Progenitor cell of endocrine pancreas (in vitro differentiated cells): ENCODE results near the gene MTFMT. TPM values are rescaled to one million over a fixed set of nuclear protein-coding genes. Genes with fewer than 3 reads are reported as not detected.

ENCODE experiments used
- DNase-seq: peaks from one replicate; pipeline ENCODE4 v3.0.0; 2021; ENCODE audit warnings: low spot score; ENCODE audit not compliant: unreplicated experiment
- H3K27ac Mint-ChIP-seq: 2 replicates; pipeline ENCODE4 v1.8.0; 2021; ENCODE audit warnings: mild to moderate bottlenecking, moderate library complexity, mixed read lengths
- H3K27me3 Mint-ChIP-seq: 2 replicates; pipeline ENCODE4 v1.8.0; 2021; ENCODE audit warnings: mixed read lengths
- H3K36me3 Mint-ChIP-seq: 2 replicates; pipeline ENCODE4 v1.8.0; 2022; ENCODE audit warnings: mixed read lengths; ENCODE audit not compliant: insufficient read depth
- H3K4me1 Mint-ChIP-seq: 2 replicates; pipeline ENCODE4 v1.8.0; 2021; ENCODE audit warnings: low read depth, mixed read lengths
- H3K4me3 Mint-ChIP-seq: 2 replicates; pipeline ENCODE4 v1.8.0; 2021; ENCODE audit warnings: low read depth, mild to moderate bottlenecking, moderate library complexity, mixed read lengths
- H3K9me3 Mint-ChIP-seq: 2 replicates; pipeline ENCODE4 v1.8.0; 2021; ENCODE audit warnings: low read depth, mixed read lengths
- total RNA-seq: library from RNA; stranded (reverse); gene quantifications from 2 replicates; pipeline ENCODE4 v1.2.1, GENCODE V29; 2021
- TF ChIP-seq, protein P1 (sequence below): fragments of 200-600 bp; sonication (generic); IDR thresholded peaks from one replicate; pipeline ENCODE4 v1.5.0; 2021; ENCODE audit warnings: antibody characterized with exemption, mild to moderate bottlenecking; ENCODE audit not compliant: unreplicated experiment

The MTFMT gene
- total RNA-seq, 1 donor from 2014 or later = 19.4 TPM

DNA sequence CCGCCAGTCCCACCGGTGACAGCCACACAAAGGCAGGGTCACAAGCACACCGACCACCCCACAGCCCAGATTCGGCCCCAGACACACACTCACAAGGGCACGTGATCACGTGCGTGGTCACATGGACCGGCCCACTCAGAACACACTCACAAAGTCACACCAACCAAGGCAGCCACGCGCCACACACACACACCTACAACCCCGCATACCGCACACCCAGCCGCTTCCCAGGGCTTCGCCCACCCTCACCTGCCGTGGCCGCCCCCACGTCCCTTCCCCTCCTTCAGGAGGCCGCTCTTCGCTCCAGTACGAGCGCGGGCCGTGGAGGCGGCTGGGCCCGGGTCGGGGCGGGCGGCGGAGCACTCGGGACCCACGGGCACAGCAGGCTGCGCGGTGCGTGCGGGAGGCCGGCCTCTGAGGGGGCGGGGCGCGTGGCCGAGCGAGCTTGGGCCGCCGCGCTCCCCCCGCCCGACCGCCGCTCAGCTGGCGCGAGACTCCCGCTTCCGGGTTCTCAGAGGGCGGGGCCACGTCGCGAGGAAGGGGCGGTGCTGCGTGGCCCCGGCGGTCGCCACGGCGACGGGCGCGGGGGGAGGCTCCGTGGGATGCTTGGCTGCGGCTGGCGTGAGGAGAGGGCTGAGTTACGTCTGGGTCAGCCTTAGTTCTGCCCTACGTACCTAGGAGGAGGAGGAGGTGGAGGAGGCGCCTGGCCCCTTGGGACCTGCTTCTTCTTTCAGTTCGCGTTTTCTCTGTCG lies 39.8 kb downstream of the MTFMT start, which contains the start of gene SPG21:
Gene SPG21, minus strand, starts transcription at position 499 of the 752 bp plus-strand sequence. CDS start 6,345 bp downstream, outside the sequence.
- peak within 1 kb of the TSS; percentile 98 for H3K4me3 Mint-ChIP-seq
- H3K27ac Mint-ChIP-seq = peak within 1 kb of the TSS; percentile 99
- H3K27me3 Mint-ChIP-seq = no peaks in the 10 kb centered on the region
- no peaks in the 10 kb centered on the region for H3K9me3 Mint-ChIP-seq
- DNase-seq = peak; percentile 90
- peaks cover 8% of the 10 kb centered on the region for H3K36me3 Mint-ChIP-seq
- TF ChIP-seq, protein P1, sequence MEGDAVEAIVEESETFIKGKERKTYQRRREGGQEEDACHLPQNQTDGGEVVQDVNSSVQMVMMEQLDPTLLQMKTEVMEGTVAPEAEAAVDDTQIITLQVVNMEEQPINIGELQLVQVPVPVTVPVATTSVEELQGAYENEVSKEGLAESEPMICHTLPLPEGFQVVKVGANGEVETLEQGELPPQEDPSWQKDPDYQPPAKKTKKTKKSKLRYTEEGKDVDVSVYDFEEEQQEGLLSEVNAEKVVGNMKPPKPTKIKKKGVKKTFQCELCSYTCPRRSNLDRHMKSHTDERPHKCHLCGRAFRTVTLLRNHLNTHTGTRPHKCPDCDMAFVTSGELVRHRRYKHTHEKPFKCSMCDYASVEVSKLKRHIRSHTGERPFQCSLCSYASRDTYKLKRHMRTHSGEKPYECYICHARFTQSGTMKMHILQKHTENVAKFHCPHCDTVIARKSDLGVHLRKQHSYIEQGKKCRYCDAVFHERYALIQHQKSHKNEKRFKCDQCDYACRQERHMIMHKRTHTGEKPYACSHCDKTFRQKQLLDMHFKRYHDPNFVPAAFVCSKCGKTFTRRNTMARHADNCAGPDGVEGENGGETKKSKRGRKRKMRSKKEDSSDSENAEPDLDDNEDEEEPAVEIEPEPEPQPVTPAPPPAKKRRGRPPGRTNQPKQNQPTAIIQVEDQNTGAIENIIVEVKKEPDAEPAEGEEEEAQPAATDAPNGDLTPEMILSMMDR = no peak
- H3K4me1 Mint-ChIP-seq = peaks cover 19% of the 10 kb centered on the region

DNA sequence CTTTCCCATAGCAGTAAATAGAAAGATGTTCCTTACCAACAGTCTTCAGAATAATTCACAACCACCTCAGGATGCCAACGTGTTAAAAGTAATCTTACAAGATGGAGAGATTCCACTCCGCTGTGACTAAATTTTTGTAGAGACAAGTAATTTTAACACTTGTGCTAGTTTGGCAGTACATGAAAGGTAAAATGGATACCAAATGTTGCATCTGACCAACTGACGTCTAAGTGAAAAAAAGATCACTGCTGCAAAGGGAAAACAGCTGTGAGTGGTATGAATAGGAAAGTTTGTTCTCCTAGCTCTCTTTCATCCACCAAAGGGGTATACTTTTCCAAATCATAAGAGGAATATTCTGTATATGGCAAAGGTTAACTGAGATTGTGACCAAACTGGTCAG lies 42.3 kb downstream of the MTFMT start:
- H3K4me1 Mint-ChIP-seq = peaks cover 19% of the 10 kb centered on the region

DNA sequence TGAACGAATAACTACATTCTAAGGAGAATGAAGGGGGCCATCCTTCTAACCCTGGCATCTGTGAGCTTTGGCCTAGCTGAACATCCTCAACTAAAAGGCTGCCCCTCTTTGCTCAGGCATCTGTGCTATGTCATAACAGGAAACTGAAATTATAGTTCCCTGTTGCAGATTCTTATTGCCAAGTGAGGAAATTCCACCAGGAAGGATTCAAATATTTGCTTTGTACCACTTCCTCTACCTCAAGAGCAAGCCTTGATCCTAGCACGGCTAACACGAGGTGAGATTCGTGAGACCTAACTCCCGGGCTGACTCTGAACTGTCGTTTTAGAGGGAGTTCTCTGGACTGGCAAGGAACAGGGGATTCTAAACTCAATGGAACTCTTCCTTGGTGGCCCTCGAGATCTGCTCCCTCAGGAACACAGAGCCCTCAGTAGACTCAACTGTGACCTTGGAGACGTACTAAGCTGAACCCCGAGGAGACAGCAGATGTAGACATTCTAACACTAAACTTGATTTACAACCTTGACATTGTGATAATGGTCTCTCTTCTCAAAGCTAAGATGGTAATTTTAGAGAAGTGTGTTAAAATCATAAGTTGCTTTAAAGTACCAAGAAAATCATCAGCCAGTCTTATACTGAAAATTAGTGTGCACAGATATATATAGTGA lies 43.9 kb downstream of the MTFMT start:
- no peak overlapping the region for H3K4me3 Mint-ChIP-seq
- peak overlapping the region; percentile 14 for H3K27ac Mint-ChIP-seq
- no peaks in the 10 kb centered on the region for H3K9me3 Mint-ChIP-seq
- TF ChIP-seq, protein P1 = no peak
- no peaks in the 10 kb centered on the region for H3K27me3 Mint-ChIP-seq
- peaks cover 17% of the 10 kb centered on the region for H3K4me1 Mint-ChIP-seq
- H3K36me3 Mint-ChIP-seq = peaks cover 11% of the 10 kb centered on the region
- no peak for DNase-seq

More for the DNA sequence above, 42.3 kb downstream of the MTFMT start:
- no peaks in the 10 kb centered on the region for H3K27me3 Mint-ChIP-seq
- H3K36me3 Mint-ChIP-seq = peaks cover 9% of the 10 kb centered on the region
- no peak overlapping the region for H3K27ac Mint-ChIP-seq
- TF ChIP-seq, protein P1 = no peak
- peak overlapping the region; percentile 26 for H3K4me3 Mint-ChIP-seq
- DNase-seq = no peak
- H3K9me3 Mint-ChIP-seq = no peaks in the 10 kb centered on the region

DNA sequence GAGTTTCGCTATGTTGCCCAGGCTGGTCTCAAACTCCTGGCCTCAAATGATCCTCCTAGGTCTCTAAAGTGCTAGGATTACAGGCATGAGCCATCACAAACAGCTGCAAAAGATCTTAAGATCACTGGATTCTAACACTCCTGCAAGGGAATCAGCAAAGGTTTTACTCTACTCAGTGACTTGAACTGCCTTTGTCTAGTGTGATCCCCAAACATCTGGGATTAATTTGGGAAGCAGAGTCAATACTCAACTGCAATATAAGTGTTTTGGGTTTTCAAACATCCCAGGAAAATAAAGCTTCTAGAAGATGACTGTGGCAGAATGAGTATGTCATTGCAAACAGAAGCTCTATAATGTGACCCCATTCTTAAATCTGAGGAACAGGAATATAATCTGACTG lies 47.0 kb downstream of the MTFMT start:
- H3K36me3 Mint-ChIP-seq = peaks cover 21% of the 10 kb centered on the region
- H3K9me3 Mint-ChIP-seq = no peaks in the 10 kb centered on the region
- H3K4me3 Mint-ChIP-seq = no peak overlapping the region
- TF ChIP-seq, protein P1 = no peak
- DNase-seq = no peak
- peaks cover 7% of the 10 kb centered on the region for H3K4me1 Mint-ChIP-seq
- H3K27me3 Mint-ChIP-seq = no peaks in the 10 kb centered on the region
- H3K27ac Mint-ChIP-seq = no peak overlapping the region

DNA sequence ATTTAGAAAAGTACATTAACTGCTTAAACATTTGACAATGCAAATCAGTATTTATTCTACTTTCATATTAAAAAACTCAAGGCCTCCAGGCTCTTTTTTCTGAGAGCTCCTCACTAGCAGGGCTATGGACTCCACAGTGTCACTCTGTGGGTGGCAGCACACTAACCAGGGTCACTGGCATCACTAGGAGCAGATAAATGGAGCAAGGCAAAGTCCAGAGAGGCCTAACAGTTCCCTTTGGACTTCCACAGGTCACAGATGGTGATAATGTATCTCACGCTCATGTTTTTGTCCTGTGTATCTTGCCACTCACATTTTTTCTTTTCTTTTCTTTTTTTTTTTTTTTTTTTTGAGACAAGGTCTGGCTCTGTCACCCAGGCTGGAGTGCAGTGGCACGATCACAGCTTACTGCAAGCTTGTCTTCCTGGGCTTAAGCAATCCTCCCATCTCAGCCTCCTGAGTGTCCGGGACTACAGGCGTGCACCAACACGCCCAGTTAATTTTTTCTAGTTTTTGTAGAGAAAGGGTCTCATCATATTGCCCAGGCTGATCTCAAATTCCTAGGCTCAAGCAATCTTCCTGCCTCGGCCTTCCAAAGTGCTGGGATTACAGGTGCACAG lies 47.5 kb downstream of the MTFMT start:
- Mint-ChIP-seq H3K27me3 (no peaks in the 10 kb centered on the region), H3K9me3 (no peaks in the 10 kb centered on the region), H3K4me3 (no peak overlapping the region), H3K36me3 (peaks cover 22% of the 10 kb centered on the region), H3K4me1 (peaks cover 5% of the 10 kb centered on the region), H3K27ac (no peak overlapping the region)
- no peak for DNase-seq
- TF ChIP-seq, protein P1 = no peak
